CD4-positive, alpha-beta T cell (primary cell): ENCODE measurements around the gene KIF2A. TPM values are rescaled to one million over a fixed set of nuclear protein-coding genes. Genes with fewer than 3 reads are reported as not detected.

ENCODE experiments used
- ATAC-seq: fragments of 200-7000 bp; cut with Tn5 transposase; one replicate; pipeline ENCODE4 v1.10.0; 2022; ENCODE audit warnings: mild to moderate bottlenecking; ENCODE audit not compliant: poor library complexity
- CTCF ChIA-PET: fragments of 350-600 bp; sonication (Branson Sonifier 250); formaldehyde crosslinking; loops from one replicate; lab custom pipeline; 2021; ENCODE audit warnings: antibody characterized with exemption, inconsistent platforms; lab: Charles Lee
- POLR2A ChIA-PET: fragments of 350-600 bp; sonication (Branson Sonifier 250); formaldehyde crosslinking; loops from one replicate; lab custom pipeline; 2021; ENCODE audit warnings: antibody characterized with exemption, inconsistent platforms; lab: Charles Lee
- DNase-seq, 14 experiments: peaks; one replicate each; pipeline ENCODE4 v3.0.0-alpha.2; 2013 to 2020; ENCODE audit warnings: mixed read lengths in 2 of 14
- H3K27ac ChIP-seq, 2 donors: one replicate each; pipeline versions ENCODE4 v1.5.1 to v1.7.0; 2013; ENCODE audit warnings: low read length in 2 of 2, low read depth in 1 of 2, mild to moderate bottlenecking in 1 of 2
- H3K27me3 ChIP-seq, 2 experiments: 1 replicate in 1 of 2; 2 replicates in 1 of 2; pipeline versions ENCODE4 v1.6.1 to v1.7.0; 2013; ENCODE audit warnings: low read length in 2 of 2, control low read depth in 1 of 2, mild to moderate bottlenecking in 1 of 2, moderate library complexity in 1 of 2; ENCODE audit not compliant: insufficient read depth in 2 of 2, control insufficient read depth in 1 of 2
- H3K36me3 ChIP-seq: one replicate; pipeline ENCODE4 v1.6.1; 2013; ENCODE audit warnings: low read length, control low read depth; ENCODE audit not compliant: insufficient read depth
- H3K4me1 ChIP-seq: one replicate; pipeline ENCODE4 v1.6.1; 2013; ENCODE audit warnings: low read length, control low read depth; ENCODE audit not compliant: insufficient read depth
- H3K4me3 ChIP-seq: one replicate; pipeline ENCODE4 v1.5.1; 2013; ENCODE audit warnings: mild to moderate bottlenecking, low read length, moderate library complexity
- H3K9me3 ChIP-seq, 2 experiments: 1 replicate in 1 of 2; 2 replicates in 1 of 2; pipeline versions ENCODE4 v1.6.1 to v1.7.0; 2013; ENCODE audit warnings: low read length in 2 of 2, mild to moderate bottlenecking in 2 of 2, control low read depth in 1 of 2, moderate library complexity in 1 of 2; ENCODE audit not compliant: control insufficient read depth in 1 of 2, insufficient read depth in 1 of 2
- H3K27ac Mint-ChIP-seq: one replicate; pipeline ENCODE4 v1.8.0; 2020; ENCODE audit warnings: mixed read lengths
- H3K27me3 Mint-ChIP-seq: one replicate; pipeline ENCODE4 v1.8.0; 2021; ENCODE audit warnings: mixed read lengths
- H3K36me3 Mint-ChIP-seq: one replicate; pipeline ENCODE4 v1.8.0; 2021; ENCODE audit warnings: low read depth, mixed read lengths
- H3K4me1 Mint-ChIP-seq: one replicate; pipeline ENCODE4 v1.8.0; 2021; ENCODE audit warnings: low read depth, mixed read lengths
- H3K4me3 Mint-ChIP-seq: one replicate; pipeline ENCODE4 v1.8.0; 2020; ENCODE audit warnings: mild to moderate bottlenecking, mixed read lengths
- H3K9me3 Mint-ChIP-seq: one replicate; pipeline ENCODE4 v1.8.0; 2020; ENCODE audit warnings: mixed read lengths
- CTCF ChIP-seq: fragments of 200-600 bp; IDR thresholded peaks from one replicate; pipeline ENCODE4 v1.8.0; 2022; ENCODE audit warnings: antibody characterized with exemption, mild to moderate bottlenecking
- intact Hi-C, 2 experiments: fragments of 100-400 bp; cut with DNase I in 1 of 2; cut with micrococcal nuclease in 1 of 2; formaldehyde crosslinking; loops; one replicate each; pipeline versions ENCODE4 v1.15.1 to v1.9.0; 2023 to 2025; cut with DNase I, micrococcal nuclease
- total RNA-seq, 174 experiments: library from RNA in 2 of 174; stranded (reverse) in 2 of 174; gene quantifications; one replicate each; pipeline ENCODE4 v1.2.3 and lab custom pipeline; 2021 to 2026

Gene KIF2A
- total RNA-seq, 2 experiments from 2014 or later = 78.4 to 81.8 TPM

DNA sequence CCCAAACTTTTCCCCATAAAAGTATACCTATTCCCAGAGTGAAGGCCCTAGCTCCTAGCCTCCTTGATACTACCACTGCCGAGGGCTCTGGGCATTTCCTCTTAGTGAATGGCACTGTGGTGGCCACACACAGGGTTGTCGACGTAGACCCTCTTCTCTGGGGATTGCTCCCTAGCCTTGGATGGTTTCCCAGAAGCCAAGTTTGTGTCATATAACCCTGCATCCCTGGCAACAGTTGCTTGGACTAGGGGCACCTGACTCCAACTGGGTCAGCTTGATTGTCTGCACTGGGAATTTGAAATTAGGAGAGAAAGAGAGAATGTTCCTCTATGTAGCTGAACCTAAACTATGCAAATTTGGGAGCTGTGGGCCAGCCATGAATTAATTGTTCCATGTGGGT, 32.3 kb upstream of the KIF2A start:
- Mint-ChIP-seq H3K36me3 (no peaks in the 10 kb centered on the region), H3K4me1 (peaks cover 10% of the 10 kb centered on the region), H3K27me3 (no peaks in the 10 kb centered on the region), H3K4me3 (no peak overlapping the region), H3K9me3 (no peaks in the 10 kb centered on the region), H3K27ac (no peak overlapping the region)
- no peak overlapping the region for H3K27ac ChIP-seq
- no peak for TF ChIP-seq CTCF
- ChIA-PET POLR2A (no interaction called here), CTCF (no interaction called here)
- no peak overlapping the region for H3K4me3 ChIP-seq
- H3K27me3 ChIP-seq = no peaks in the 10 kb centered on the region
- ATAC-seq = no peak
- no peak for DNase-seq
- intact Hi-C loops = no loop called here
- no peaks in the 10 kb centered on the region for H3K4me1 ChIP-seq
- no peaks in the 10 kb centered on the region for H3K9me3 ChIP-seq
- H3K36me3 ChIP-seq = no peaks in the 10 kb centered on the region

DNA sequence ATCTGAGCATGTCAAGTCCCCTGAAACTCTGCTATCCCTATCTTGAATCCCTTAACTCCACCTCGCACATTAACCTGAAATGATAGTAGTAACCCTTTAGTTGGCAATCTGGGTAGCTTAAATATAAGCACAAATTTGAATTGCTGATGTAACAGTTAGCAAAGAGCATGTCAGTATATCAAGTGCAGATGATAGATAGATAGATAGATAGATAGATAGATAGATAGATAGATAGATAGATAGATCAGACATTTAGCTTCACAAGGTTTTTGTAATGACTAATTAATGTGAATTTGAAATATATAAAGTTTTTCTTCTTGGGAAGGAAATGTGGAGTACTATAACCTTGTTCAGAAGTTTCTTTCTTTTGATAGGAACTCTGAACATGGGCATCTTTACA, 30.4 kb upstream of the KIF2A start:
- Histone ChIP-seq H3K4me3 (no peak overlapping the region), H3K27me3 (no peaks in the 10 kb centered on the region), H3K9me3 (no peaks in the 10 kb centered on the region), H3K4me1 (no peaks in the 10 kb centered on the region), H3K36me3 (no peaks in the 10 kb centered on the region), H3K27ac (no peak overlapping the region)
- POLR2A ChIA-PET = no interaction called here
- CTCF ChIA-PET = no interaction called here
- ATAC-seq (no peak), DNase-seq (no peak)
- TF ChIP-seq CTCF = no peak
- H3K9me3 Mint-ChIP-seq = no peaks in the 10 kb centered on the region
- no peak overlapping the region for H3K27ac Mint-ChIP-seq
- no peaks in the 10 kb centered on the region for H3K36me3 Mint-ChIP-seq
- intact Hi-C loops = no loop called here
- peaks cover 6% of the 10 kb centered on the region for H3K4me1 Mint-ChIP-seq
- no peaks in the 10 kb centered on the region for H3K27me3 Mint-ChIP-seq
- no peak overlapping the region for H3K4me3 Mint-ChIP-seq

- Histone ChIP-seq H3K27me3 (no peaks in the 10 kb centered on the region), H3K9me3 (peaks cover 0 to 4% of the 10 kb centered on the region in 2 experiments), H3K27ac (no peak overlapping the region), H3K4me1 (peaks cover 9% of the 10 kb centered on the region), H3K4me3 (no peak overlapping the region), H3K36me3 (no peaks in the 10 kb centered on the region)
- intact Hi-C loops = loop anchor here in 1 of 2 experiments (10.0 kb wide), 1 partner anchor 47 kb away; no protein-coding TSS in a partner anchor
- Mint-ChIP-seq H3K4me1 (peaks cover 28% of the 10 kb centered on the region), H3K9me3 (no peaks in the 10 kb centered on the region), H3K27ac (no peak overlapping the region), H3K4me3 (no peak overlapping the region), H3K36me3 (no peaks in the 10 kb centered on the region), H3K27me3 (no peaks in the 10 kb centered on the region)
- no peak for TF ChIP-seq CTCF
- ChIA-PET POLR2A (interaction anchor here (0.6 kb wide), 1 partner anchor 16 kb away, joined by 3 read pairs; no protein-coding TSS in a partner anchor), CTCF (interaction anchor here (1.1 kb wide), 1 partner anchor 57 kb away, joined by 3 read pairs; no protein-coding TSS in a partner anchor)
- DNase-seq = no peak
- ATAC-seq = no peak
These were observed 24.6 kb upstream of the KIF2A start for GRCh38 chr5:62281411-62281810.
